HCT116 (cell line): ENCODE data around the gene NDUFB2.

ENCODE experiments used
- CTCF ChIP-seq, 3 experiments: fragments of 200-600 bp in 1 of 3; sonication (generic) in 1 of 3; IDR thresholded peaks in 2 of 3; conservative IDR thresholded peaks in 1 of 3; 2 replicates each; pipeline ENCODE4 v1.5.1; 2012 to 2017; ENCODE audit warnings: low read depth in 2 of 3, low read length in 2 of 3, antibody characterized with exemption in 1 of 3, borderline replicate concordance in 1 of 3, control low read depth in 1 of 3, mild to moderate bottlenecking in 1 of 3, mixed read lengths in 1 of 3, mixed run types in 1 of 3, moderate library complexity in 1 of 3; ENCODE audit not compliant: insufficient read depth in 1 of 3
- EZH2 ChIP-seq: fragments of 200-600 bp; sonication (generic); IDR thresholded peaks from 2 replicates; pipeline ENCODE4 v1.6.1; 2017; ENCODE audit warnings: antibody characterized with exemption, mixed run types
- EZH2phosphoT487 ChIP-seq: fragments of 200-600 bp; IDR thresholded peaks from 2 replicates; pipeline ENCODE4 v1.6.1; 2018; ENCODE audit warnings: antibody characterized with exemption, borderline replicate concordance
- POLR2A ChIP-seq: IDR thresholded peaks from 2 replicates; pipeline ENCODE4 v1.7.0; 2011; ENCODE audit warnings: borderline replicate concordance; ENCODE audit not compliant: insufficient read depth, insufficient read length; ENCODE audit errors: extremely low read depth
- POLR2AphosphoS5 ChIP-seq: IDR thresholded peaks from 2 replicates; pipeline ENCODE4 v1.6.1; 2011; ENCODE audit warnings: mild to moderate bottlenecking, low read depth, low read length, moderate library complexity
- RAD21 ChIP-seq: IDR thresholded peaks from 2 replicates; pipeline ENCODE4 v1.6.1; 2012; ENCODE audit warnings: low read depth, mild to moderate bottlenecking
- YY1 ChIP-seq: IDR thresholded peaks from 2 replicates; pipeline ENCODE4 v1.6.1; 2011; ENCODE audit warnings: low read length, low read depth, moderate library complexity, mild to moderate bottlenecking; ENCODE audit not compliant: insufficient replicate concordance; ENCODE audit errors: extremely low read depth
- TF ChIP-seq, protein P1 (sequence below): IDR thresholded peaks from 2 replicates; pipeline ENCODE4 v1.6.1; 2012; ENCODE audit warnings: low read depth

DNA sequence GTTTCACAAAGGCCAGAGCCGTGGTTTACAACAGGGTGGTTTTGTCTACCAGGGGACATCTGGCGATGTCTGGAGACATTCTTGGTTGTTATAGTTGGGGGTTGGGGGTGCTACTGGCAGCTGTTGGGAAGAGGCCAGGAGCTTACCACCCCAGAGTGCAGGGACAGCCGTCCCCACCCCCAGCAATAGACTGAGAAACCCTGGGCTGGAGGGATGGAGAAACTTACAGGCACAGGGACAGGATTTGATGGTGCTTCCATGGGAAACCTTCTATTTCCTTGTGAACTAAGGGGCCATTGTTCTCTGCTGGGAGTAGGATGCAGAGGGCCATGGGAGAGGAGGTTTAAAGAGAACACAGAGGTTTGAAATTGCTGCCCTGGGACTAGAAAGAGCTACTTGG lies 12.9 kb upstream of the NDUFB2 start:
- TF ChIP-seq CTCF (IDR thresholded peaks at IDR 0.05 in 2 of 3, conservative IDR thresholded peaks at IDR 0.05 in 1 of 3; ENCODE audit: borderline replicate concordance in 1 of 3, insufficient read depth in 1 of 3, low read depth in 2 of 3, low read length in 2 of 3) = no peak
- no peak for TF ChIP-seq RAD21
- no peak for TF ChIP-seq POLR2A
- TF ChIP-seq, protein P1, sequence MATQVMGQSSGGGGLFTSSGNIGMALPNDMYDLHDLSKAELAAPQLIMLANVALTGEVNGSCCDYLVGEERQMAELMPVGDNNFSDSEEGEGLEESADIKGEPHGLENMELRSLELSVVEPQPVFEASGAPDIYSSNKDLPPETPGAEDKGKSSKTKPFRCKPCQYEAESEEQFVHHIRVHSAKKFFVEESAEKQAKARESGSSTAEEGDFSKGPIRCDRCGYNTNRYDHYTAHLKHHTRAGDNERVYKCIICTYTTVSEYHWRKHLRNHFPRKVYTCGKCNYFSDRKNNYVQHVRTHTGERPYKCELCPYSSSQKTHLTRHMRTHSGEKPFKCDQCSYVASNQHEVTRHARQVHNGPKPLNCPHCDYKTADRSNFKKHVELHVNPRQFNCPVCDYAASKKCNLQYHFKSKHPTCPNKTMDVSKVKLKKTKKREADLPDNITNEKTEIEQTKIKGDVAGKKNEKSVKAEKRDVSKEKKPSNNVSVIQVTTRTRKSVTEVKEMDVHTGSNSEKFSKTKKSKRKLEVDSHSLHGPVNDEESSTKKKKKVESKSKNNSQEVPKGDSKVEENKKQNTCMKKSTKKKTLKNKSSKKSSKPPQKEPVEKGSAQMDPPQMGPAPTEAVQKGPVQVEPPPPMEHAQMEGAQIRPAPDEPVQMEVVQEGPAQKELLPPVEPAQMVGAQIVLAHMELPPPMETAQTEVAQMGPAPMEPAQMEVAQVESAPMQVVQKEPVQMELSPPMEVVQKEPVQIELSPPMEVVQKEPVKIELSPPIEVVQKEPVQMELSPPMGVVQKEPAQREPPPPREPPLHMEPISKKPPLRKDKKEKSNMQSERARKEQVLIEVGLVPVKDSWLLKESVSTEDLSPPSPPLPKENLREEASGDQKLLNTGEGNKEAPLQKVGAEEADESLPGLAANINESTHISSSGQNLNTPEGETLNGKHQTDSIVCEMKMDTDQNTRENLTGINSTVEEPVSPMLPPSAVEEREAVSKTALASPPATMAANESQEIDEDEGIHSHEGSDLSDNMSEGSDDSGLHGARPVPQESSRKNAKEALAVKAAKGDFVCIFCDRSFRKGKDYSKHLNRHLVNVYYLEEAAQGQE = no peak
- no peak for TF ChIP-seq YY1
- no peak for TF ChIP-seq POLR2AphosphoS5
- no peak for TF ChIP-seq EZH2
- TF ChIP-seq EZH2phosphoT487 = no peak
